ENCODE data around the gene IGLON5.

Gene IGLON5

DNA sequence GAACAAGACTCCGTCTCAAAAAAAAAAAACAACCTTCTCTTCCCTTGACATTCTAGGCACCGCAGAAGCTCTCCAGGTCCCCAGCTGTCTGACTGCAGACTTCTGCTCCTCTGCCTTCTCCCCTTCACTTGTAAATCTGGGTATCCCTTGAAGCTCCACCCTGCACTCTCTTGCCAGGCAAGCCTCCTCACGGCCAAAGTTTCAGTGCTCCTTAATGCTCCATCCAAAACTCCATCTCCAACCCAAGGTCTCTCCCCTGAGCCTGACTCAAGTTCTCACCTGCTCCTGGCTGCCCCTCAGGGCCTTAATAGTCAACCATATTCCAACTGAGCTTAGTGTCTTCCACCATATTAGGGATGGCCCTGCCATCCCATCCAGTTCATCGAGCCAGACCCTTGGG is 58.8 kb downstream of the IGLON5 start:
- Histone ChIP-seq H3K27ac (no peak overlapping the region), H3K4me3 (no peak overlapping the region)
- no peak for DNase-seq (ENCODE audit: low spot score)
- TF ChIP-seq, protein P1, sequence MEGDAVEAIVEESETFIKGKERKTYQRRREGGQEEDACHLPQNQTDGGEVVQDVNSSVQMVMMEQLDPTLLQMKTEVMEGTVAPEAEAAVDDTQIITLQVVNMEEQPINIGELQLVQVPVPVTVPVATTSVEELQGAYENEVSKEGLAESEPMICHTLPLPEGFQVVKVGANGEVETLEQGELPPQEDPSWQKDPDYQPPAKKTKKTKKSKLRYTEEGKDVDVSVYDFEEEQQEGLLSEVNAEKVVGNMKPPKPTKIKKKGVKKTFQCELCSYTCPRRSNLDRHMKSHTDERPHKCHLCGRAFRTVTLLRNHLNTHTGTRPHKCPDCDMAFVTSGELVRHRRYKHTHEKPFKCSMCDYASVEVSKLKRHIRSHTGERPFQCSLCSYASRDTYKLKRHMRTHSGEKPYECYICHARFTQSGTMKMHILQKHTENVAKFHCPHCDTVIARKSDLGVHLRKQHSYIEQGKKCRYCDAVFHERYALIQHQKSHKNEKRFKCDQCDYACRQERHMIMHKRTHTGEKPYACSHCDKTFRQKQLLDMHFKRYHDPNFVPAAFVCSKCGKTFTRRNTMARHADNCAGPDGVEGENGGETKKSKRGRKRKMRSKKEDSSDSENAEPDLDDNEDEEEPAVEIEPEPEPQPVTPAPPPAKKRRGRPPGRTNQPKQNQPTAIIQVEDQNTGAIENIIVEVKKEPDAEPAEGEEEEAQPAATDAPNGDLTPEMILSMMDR (IDR thresholded peaks at IDR 0.05), result no peak

DNA sequence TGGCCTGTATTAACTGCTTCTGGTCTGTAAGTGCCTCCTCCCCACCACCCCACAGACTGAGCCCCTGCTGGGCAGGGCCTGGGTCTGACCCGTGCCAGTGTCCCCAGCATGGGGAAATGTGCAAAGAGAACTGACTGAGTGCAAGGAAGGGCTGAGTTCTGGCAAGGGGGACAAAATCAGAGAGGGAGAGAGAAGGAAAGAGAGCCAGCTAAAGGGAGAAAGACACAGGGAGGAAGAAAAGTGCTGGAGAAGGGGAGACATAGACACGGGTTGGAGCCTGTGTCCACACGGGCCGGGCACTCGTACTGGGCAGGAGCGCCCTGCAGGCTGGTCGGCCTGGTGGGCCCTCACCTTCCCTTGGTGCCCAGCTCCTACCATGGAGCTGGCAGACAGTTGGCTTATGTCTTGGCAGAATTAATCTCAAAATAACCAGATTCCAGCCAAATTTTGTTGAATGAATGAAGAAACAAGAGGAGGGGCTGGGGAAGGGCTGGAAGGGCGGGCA is 59.8 kb downstream of the IGLON5 start:
- Histone ChIP-seq H3K27ac (no peak overlapping the region), H3K4me3 (no peak overlapping the region)
- TF ChIP-seq, protein P1 (IDR thresholded peaks at IDR 0.05), result no peak
- DNase-seq (ENCODE audit: low spot score), result no peak

DNA sequence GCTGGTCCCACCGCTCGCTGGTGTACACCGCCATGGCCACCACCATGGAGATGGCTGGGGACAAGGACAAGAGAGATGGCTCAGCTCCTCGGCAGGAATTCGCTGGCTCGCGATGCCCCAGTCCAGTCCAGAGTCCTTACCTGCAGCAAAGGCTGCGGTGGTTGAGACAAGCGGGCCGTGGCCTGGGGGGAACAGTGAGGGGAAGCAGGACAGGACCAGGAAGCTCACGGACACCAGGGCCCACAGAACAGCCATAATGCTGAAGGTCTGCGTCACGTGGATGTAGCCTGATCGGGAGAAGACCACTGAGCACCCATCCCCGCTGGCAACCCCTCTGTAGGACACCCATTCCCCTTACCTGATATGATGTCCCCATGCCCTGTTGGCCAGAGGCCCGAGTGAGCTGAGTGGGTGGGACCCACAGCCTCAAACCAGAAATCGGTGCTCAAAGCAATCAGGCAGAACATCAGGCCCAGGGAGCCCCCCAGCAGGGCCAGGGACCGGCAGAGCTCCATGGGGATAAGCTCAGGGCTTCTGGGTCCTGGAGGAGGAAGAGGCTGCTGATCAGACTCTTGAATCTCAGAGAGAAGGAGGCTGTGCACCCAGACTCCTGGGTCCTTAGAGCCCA is 60.7 kb downstream of the IGLON5 start:
- Histone ChIP-seq H3K4me3 (no peak overlapping the region), H3K27ac (no peak overlapping the region)
- TF ChIP-seq, protein P1 (IDR thresholded peaks at IDR 0.05), result no peak
- no peak for DNase-seq (ENCODE audit: low spot score)

DNA sequence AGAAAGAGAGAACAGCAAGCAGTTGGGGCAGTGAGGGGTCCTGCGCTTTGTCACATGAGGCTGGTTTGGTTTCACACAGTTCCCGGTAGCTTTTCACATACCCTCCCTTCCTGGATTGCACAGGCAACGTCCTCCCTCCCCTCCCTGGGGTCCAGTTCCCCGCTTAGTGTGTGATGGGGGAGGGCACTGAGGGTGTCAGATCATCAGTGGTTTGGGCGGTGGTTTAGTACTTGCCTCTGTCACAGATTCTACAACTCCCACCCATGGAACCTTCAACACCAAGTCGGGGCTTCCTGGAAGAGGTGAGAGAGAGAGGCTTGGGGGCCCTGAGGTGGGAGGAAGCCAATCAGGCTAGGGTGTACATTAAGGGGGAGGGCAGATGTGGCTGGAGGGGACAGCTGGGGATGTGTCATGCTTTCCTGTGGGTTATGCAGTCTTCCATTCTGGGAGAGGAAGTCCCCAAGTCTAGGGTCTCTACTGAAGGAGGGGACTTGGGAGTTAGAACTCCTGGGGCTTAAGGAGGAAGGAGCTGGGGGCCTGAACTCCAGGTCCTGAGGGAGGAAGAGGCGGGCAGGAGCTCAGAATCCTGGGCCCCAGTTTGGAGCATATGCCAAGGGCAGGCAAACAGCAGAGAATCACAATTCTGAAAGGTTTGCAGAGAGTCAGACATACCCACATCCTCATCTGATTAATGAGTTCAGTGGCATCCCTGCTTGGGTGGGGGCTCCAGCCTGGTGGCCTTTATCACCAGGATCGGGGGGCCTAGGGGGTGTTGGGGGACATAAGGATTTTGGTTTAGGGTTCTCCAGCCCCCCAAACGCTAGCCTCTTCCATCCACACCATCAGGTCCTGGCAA is 61.4 kb downstream of the IGLON5 start, which contains the start of gene NKG7:
Gene NKG7 (minus strand): TSS at position 6 of the 856 bp plus-strand sequence. CDS start 119 bp downstream, outside the sequence.
- Histone ChIP-seq H3K27ac (no peak within 1 kb of the TSS), H3K4me3 (no peak within 1 kb of the TSS)
- no peak for DNase-seq (ENCODE audit: low spot score)
- TF ChIP-seq, protein P1 (IDR thresholded peaks at IDR 0.05), result no peak

DNA sequence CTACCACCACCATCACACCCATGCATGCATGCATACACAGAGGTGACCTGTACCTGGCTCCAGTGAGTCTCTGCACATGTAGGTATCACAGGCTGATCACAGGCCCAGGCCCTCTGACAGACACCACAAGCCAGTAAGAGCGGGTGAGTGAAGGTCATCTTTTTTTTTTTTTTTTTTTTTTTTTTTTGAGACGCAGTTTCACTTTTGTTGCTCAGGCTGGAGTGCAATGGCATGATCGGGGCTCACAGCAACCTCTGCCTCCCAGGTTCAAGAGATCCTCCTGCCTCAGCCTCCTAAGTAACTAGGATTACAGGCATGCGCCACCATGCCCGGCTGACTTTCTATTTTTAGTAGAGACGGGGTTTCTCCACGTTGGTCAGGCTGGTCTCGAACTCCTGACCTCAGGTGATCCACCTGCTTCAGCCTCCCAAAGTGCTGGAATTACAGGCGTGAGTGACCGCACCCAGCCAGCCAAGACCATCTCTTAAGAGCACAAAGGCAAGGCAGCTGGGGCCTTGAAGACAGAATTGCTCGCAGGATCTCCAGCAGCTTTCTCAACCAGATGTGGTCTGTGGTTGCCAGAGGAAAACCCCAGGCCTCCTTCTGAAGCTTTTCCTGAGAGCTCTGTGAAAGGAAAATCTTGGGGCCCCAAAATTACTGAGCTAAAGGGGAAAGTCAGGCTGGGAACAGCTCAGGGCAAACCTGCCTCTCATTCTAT is 64.2 kb downstream of the IGLON5 start:
- Histone ChIP-seq H3K4me3 (no peak overlapping the region), H3K27ac (no peak overlapping the region)
- DNase-seq (ENCODE audit: low spot score), result no peak
- TF ChIP-seq, protein P1 (IDR thresholded peaks at IDR 0.05), result no peak

DNA sequence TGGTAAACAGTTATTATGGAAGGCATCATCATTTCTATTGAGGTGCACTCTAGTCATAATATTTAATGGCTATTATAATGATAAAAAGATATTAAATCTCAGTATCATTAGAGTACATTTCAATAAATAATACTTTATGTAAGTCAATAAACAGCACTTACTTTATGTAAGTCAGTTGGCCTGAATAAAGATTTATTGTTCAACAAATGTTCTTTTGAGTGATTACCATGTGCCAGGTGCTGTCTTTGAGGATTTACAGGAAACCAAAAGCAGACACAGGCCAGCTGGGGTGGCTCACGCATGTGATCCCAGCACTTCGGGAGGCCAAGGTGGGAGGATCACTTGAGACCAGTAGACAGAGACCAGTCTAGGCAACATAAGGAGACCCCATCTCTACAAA is 66.0 kb downstream of the IGLON5 start:
- Histone ChIP-seq H3K27ac (no peak overlapping the region), H3K4me3 (no peak overlapping the region)
- TF ChIP-seq, protein P1 (IDR thresholded peaks at IDR 0.05), result no peak
- DNase-seq (ENCODE audit: low spot score), result no peak
